SKM-1 (cell line): Measurements from ENCODE around the gene ERBB4.

Source experiments
- DNase-seq: peaks from one replicate; lab custom pipeline; 2025; ENCODE audit not compliant: unreplicated experiment; lab: John Stamatoyannopoulos, UW

ERBB4 gene

DNA sequence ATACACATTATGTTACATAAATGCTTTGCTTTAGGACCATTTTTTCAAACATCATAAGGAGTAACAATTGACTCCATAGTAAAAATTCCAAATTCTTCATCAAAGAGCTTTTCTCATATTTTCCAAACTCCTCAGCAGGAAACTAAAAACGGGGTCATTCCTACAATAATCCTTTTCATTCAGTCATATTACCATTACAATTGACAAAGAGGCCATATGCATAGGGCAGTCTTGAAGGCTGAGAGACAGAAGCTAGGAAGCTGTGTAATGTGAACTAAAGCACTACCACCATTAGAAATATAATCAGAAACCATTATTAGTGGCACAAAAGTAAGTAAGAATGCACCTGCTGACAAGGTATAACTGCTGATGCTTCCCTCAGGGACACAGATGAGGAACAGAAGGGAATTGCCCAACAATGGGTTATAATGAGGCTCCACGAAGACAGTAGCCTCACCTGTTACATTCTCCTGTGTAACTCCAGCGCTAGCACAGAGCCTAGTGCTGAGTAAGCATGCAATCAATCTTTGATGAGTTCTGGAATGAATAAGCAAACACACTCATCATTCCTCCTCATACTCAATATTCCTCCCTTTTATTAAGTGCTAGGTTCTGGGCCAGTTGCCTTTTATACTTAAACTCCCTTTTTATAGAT, 1039.9 kb downstream of the ERBB4 start:
- DNase-seq, result no peak

DNA sequence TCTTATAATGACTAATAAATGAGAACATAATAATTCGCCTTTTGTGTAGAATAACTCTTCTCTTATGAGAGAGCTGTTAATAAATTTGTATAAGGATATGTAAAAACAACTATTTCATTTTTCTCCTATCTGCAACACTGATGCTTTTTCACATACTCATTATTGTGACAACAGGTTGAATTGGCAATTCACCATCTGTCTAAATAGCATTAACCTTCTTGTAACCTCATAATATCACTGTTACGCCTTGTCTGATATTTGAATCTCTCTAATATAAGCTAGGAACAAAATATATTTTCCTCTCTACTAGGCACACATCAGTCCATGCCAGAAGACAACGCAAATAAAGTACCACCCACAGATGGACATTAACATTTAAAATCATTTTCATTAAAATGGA, 1043.3 kb downstream of the ERBB4 start:
- DNase-seq, result no peak

DNA sequence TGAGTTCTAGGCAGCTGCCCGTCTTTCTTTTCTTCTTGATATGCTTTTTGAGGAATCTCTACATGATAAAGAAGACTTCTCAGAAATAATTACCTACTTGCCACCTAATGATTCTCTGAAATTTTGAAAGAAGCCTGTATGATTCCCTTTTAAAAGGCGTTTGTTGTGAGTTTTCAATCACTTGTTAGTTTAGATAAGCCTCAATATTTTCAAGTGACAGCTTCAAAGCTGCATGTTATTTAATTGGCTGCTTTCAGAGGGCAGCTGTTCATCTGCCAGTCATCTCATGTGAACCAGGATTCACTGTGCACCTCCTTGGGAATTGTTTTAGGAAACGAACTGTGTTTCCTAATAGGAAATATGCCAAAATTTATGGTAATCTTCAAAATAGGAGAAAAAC, 1044.1 kb downstream of the ERBB4 start:
- DNase-seq, result no peak

DNA sequence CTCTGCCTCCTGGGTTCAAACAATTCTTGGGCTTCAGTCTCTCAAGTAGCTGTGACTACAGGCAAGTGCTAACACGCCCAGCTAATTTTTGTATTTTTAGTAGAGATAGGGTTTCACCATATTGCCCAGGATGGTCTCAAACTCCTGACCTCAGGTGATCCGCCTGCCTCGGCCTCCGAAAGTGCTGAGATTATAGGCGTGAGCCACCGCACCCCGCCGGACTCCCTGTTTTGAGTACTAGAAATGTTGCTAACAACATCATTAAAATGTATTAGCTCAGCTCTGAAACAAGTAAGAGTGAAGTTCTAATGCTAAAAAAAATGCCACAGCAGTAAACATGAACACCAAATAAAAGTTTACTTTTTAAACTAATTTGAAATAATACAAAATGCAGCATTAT, 1044.5 kb downstream of the ERBB4 start:
- DNase-seq, result no peak

DNA sequence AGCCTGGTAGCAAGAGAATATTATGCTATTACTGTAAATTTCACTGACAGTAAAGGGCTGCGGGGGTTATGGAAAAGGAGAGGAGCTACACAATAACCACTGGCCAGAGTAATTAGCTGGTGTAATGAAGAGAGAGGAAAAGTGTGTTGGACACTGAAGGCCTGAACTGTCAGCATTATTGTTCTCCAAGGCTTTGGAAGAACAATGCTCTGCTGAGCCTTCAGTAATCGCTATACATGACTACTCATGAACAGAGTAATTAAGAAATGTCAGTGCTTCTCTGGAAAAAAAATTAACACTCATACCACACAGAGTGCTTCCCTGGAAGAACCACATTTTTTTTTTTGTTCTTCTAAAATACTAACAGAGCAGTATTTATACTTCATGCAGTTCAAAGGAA, 1050.9 kb downstream of the ERBB4 start:
- DNase-seq, result no peak

DNA sequence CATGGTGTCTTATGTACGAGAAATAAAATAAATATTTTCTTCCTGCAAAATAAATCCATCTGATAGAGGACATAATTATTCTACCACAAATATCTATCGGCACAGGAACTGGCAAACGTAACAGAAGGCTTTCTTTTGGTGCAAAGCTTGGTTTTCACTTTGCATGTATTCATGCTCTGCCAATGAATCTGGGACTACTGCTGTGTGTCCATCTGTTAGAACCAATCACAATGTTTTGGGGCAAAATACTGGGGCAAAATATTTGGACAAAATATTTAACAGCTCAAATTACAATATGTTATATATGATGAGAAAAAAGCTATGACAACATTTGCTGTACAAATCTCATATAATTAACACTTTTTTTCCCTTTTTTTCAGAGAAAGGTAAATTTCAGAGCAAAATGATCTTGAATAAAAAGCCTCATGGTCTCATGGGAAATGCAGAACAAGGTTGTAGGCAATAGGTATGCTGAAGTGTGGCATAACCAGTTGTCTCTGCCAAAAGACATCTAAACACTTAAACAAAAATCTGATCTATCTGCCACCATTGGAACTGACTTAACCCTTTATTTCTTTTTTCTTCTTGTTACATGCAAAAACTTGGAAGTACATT, 1059.0 kb downstream of the ERBB4 start:
- DNase-seq, result no peak

DNA sequence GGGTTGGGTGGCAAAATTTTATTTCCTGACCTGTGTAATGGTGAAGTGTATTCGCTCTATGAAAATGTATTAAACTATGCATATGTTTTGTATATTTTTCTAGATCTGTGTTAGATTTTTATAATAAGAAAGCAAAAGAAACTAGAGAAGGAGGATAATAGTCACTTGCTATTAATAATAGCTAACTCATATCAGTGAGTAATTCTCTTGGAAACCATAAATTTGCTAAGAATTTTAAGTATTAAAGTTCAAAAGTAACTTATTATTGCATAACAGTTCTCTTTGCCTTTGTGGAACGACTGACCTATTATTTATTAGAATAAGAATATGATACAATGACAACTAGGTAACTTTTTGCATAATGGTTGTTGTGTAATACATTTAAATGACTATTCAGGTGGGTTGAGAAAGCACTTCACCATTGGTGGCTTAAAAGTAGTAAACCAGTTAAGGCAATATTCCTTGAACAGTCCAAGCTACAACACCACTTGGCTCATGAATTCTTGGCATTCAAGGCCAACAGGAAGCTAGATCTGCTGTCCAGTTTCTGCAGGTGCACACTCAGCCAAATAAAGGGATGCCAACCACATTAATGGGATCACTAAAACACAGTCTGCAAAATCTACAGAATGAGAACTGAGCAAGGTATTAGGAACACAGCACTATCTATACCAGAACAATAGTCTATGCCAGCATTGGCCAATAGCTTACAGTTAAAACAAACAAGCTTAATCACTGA, 1060.9 kb downstream of the ERBB4 start:
- DNase-seq, result no peak

DNA sequence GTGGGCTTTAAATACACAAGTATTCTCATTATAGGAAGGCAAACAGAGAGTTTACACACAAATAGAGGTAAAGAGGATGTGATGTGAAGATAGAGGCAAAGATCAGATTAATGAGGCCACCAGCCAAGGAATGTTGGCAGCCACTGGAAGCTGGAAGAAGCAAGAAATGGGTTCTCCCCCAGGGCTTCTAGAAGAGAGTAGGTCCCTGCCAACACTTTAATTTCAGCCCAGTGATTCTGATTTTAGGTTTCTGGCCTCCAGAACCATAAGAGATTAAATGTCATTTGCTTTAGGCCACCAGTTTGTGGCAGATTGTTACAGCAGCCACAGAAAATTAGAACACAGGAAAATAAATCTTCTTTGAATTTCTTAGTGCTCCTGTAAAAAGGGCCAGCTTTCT, 1065.5 kb downstream of the ERBB4 start:
- no peak for DNase-seq

DNA sequence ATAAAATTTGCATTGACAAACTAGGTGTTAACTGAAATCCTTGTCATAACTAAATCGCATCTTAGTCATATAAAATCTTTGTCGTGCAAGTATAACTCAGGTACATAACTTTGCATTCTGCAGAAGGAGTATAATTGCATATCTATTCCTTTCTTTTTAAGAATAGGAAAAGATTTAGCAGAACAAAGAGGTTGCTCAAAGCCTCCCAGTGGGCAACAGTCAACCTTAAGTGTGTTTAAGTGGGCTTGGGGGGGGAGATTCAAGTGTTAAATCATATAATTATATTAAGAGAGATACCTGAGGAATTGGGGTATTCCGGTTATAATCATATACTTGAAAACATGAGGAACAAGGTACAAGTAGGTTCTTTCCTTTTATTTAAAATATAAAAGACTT, 1068.9 kb downstream of the ERBB4 start:
- DNase-seq, result no peak

DNA sequence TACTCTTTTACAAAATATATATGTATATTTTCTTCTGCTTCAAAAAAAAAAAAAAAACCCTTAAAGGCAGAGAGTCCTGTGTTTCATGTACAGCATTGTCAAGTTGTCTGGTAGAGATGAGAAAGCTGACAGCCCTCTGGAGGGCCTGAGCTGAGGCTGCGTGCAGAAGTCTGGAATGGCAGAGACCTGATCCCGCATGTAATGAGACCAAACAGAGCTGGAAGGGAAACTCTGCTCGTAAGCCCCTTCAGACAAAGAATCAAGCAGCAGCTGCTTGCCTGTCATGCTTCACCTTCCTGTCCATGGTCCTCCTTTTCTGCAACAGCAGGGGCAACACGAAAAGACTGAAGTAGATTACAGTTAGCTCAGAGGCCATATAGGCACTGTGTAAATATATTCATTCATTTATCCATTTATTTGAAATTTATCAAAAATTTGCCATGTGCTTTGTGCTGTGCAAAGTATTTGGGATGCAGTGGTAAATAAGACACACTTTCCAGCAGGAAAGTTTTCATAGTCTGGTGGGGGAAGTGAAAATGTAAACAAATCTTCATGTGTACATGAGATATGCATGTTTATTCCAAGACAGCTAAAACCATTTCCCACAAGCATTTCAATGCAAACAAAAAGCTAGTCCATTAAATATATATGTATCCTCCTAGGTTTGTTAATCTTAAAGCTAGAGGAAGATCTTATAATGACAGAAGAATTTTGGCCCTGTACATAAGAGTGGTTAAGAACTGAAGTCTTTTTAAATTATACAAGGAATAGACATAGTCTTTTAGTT, 1069.5 kb downstream of the ERBB4 start:
- no peak for DNase-seq

DNA sequence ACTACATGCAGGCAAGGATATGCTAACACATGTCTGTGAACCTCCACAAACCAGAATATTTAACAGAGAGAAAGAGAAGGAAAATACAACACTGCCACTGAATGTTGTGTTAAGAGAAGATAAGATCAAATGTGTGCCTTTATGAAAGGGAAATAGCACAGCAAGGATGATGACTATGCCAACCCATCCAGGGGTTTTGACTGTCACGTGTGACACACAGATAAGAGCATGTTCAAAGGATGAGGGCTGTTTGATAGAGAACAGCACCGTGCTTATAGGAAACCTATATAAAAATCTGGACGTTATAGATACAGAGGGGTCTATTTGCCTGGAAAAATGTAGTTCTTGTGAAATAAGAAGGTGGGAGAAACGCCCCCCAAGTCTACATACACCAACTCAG, 1070.4 kb downstream of the ERBB4 start:
- DNase-seq, result no peak

DNA sequence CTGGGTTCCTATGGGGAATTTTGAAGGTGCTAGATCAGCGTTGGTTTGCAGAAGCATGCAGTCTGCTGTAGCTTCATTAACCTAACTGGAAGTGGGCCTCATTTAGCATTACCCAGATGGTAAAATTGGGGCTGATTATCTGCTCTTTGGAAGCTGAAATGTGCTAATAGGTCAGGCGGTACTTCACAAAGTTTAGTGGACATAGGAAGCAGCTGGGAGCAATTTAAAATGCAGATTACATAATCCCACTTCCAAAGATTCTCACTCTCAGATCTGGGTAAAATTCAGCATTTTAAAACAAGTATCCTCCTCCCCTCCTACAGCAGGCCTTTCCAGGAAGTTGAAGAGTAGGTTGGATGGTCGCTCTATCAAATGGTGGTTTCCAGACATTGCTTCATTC, 1075.2 kb downstream of the ERBB4 start:
- no peak for DNase-seq

DNA sequence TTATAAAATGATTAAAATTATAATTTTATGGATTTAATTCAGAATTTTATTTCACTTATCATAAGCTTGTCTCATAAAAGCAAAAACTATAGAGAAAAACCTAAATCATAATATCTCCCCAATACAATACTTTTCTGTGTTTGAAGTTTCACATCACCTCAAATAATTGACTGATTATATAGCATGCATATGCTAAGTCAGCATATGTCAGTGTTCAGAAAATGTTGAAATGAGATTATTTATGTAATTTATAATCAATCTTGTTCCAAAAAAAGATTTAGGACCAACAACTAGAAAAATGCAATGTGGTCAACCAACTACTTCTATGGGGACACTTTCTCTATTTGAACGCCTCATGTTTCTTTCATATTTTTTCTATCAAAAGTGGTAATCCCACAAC, 1079.6 kb downstream of the ERBB4 start:
- no peak for DNase-seq

DNA sequence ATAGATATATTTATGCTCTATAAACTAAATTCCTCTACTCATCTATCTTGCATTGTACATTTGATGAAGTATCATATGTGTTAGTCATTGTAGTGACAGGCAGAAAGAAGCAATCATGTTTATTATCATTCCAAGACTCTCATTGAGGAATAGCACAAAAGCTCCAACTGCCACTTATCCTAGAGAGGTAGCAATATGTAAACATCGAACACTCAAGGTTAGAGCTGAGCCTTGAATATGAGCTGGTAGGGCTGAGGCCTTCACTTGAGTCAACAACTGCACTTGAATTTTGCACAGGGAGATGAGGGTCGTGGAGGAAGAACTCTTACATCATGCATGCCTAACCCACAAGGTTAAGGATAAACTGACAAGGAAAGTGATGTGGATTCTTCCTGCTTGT, 1081.3 kb downstream of the ERBB4 start:
- DNase-seq, result no peak

DNA sequence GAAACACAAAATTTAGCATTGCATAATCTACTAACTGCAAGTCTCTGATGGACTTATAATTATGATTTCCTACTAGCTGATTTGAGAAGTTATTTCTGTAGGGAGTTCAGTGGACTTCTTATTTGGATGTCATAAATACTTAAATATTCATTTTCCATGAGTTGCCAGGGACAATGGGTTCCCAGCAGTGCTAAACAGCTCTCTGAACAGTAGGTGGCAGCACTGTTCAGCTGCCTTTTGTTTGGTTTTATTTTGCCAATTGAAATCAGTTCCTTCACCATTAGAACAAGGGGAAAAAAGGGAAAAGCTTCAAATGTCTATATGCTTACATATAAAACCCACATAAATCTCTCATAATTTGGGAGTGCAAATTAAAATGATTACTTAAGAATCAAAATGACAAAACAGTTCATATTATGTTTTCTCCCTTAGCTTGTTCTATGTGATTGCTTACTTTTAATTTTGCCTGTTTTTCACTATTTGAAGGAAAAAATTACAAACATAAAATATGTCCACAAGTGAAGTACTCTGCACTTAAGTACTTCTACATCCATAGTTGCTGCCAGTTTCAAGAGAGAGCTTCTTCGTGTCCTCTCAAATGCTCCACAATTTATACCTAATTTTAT, 1083.3 kb downstream of the ERBB4 start:
- DNase-seq, result no peak

DNA sequence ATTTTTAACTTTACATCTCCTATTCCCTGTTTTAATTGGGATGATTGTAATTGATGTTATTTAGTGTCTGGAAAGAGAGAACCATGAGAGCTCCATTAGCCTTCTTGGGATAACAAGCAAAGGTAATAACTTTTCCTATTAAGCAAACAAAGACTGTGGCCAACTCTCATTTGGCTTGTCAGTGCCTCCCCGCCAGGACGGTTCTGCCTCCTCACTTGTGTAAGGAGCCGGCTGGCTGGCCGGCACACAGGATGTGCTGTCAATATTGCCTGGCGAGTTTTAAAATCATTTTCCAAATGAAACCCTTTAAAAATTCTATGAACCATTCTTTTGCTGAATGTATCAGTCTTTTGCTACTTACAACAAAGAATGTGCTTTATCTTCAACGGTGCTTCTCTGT, 1083.9 kb downstream of the ERBB4 start:
- DNase-seq, result no peak

DNA sequence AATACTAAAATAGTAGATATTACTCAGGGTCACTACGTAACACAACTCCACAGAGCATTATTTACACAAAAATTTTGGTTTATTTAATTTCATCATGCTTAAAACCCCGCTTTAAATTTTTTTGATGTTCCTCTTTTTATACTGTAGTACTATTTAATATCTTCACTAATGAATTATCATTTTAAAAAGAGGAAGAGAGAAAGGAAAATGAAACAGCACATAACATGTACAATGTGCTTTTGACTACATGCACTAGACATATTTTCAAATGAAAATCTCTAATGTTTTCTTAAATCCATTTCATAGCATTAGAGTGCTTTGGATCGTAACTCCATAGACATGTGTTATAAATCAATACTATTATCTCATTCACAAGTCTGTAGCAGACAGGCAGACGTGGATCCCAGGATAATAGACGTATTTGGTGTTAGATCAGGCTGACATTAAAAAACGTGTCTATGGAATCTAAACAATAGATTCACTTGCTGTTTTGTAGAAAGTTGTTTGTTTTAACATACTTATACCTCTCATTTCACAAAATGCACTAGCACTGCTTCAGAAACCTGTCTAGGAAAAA, 1085.2 kb downstream of the ERBB4 start:
- DNase-seq, result no peak

DNA sequence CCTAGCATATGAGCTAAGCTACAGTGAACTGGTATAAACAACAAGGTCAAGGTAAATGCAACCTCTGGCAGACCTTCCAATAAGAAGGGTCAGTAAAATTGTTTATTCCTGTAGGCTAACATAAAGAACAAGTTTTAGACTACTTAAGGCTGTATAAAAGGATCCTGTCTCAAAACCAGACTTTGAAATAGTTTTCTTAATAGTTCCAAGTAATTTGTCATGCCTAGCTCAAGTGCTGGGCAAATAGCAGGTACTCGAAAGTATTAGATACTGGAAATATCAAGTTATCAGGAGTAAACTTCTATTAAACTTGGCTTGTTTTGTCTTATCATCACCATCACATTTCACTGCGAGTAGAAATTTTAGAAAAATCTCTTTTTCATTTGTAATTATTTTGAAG, 1087.0 kb downstream of the ERBB4 start:
- DNase-seq, result no peak

DNA sequence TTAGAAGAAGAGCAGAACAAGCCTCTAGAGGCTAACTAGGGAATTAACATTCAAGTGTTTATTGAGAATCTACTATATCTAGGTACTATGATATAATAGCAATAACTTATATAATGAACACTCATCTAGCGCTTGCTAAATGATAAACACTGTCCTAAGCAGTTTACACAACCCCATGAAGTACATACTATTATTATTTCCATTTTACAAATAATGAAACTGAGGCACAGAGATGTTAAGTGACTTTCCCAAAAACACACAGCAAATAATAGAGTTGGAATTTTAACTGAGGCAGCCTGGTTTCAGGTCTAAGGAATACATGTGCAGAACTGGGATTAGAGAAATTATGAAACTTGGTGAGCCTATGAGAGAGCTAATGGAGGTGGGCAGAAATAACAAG, 1088.8 kb downstream of the ERBB4 start:
- DNase-seq, result no peak

DNA sequence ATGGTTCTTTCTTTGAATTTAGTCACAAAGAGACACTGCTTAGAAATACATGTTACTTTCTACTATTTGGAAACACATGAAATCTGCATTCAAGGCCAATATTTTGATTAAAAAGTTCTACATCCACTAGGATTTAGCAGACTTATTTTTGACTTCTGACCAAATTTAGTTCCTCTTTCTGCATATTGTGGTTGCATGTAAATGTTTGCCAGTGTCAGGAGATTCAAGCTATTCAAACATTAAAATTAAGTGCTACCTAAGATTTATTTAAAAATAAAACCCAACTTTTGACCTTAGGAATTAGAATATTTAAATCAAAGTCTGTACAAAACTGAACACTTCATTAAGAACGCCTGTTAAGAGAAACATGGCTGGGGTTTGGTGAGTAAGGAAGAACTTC, 1091.1 kb downstream of the ERBB4 start:
- no peak for DNase-seq

DNA sequence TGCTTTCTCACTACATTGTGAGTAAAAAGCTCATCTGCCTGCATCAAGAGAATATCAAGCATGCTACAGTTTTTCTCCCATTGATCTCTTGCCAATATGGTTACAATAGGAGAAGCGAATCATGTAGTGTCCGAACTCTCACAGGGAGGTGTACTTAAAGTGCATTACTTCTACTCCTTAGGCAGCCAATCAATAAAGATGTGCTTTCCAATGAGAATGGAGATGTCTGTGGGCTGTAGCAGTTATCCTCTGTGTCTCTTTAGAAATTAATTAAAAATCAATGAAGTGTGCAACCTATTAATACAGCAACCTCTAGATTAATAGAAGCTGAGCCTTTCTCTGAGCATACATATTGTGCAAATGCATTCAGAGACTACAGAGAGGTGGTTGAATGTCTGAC, 1098.5 kb downstream of the ERBB4 start:
- no peak for DNase-seq
